ENCODE data around the gene MEA1.

MEA1 gene

GRCh38 chr6:42993445-42993844 is 20.3 kb downstream of the MEA1 start:
- H3K36me3 ChIP-seq (ENCODE audit: control insufficient read depth, insufficient read depth, low read length), result peaks cover 4% of the 10 kb centered on the region

DNA sequence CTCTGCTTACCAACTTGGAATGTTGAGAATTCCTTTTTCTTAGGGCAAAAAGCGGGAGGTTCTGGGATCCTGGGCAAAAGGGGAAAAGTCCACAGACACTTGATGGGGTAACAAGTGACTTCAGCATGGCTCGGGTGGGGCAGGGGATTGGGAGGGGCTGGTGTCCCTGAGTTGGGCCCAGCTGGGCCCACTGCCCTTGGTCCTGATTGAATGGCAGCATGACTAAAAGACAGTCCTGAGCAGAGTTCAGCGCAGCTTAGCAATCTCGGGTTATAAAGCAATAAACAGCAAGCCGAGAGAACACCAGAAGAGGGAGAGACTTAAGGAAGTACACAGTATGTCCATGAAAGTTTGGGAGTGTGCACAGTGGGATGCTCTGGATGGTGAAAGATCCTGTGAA is 23.8 kb downstream of the MEA1 start:
- Histone ChIP-seq H3K9me3 (ENCODE audit: control insufficient read depth, low read length) (no peaks in the 10 kb centered on the region), H3K27me3 (ENCODE audit: control insufficient read depth, insufficient read depth, low read length) (no peaks in the 10 kb centered on the region), H3K4me3 (ENCODE audit: low read length) (no peak overlapping the region), H3K36me3 (ENCODE audit: control insufficient read depth, insufficient read depth, low read length) (peaks cover 4% of the 10 kb centered on the region), H3K4me1 (ENCODE audit: control insufficient read depth, insufficient read depth, low read length) (peaks cover 11% of the 10 kb centered on the region), H3K9ac (ENCODE audit: low read length) (no peak overlapping the region)

More at GRCh38 chr6:42993445-42993844, 20.3 kb downstream of the MEA1 start:
- Histone ChIP-seq H3K4me1 (ENCODE audit: control insufficient read depth, insufficient read depth, low read length) (no peaks in the 10 kb centered on the region), H3K9me3 (ENCODE audit: control insufficient read depth, low read length) (no peaks in the 10 kb centered on the region), H3K9ac (ENCODE audit: low read length) (no peak overlapping the region), H3K4me3 (ENCODE audit: low read length) (no peak overlapping the region), H3K27me3 (ENCODE audit: control insufficient read depth, insufficient read depth, low read length) (no peaks in the 10 kb centered on the region)

- no peaks in the 10 kb centered on the region for H3K9me3 ChIP-seq (ENCODE audit: control insufficient read depth, low read length)
- H3K27me3 ChIP-seq (ENCODE audit: control insufficient read depth, insufficient read depth, low read length), result no peaks in the 10 kb centered on the region
- H3K36me3 ChIP-seq (ENCODE audit: control insufficient read depth, insufficient read depth, low read length), result peaks cover 4% of the 10 kb centered on the region
- H3K4me3 ChIP-seq (ENCODE audit: low read length), result no peak overlapping the region
- peaks cover 15% of the 10 kb centered on the region for H3K4me1 ChIP-seq (ENCODE audit: control insufficient read depth, insufficient read depth, low read length)
- H3K9ac ChIP-seq (ENCODE audit: low read length), result no peak overlapping the region
Observed at GRCh38 chr6:42988486-42989020, 25.2 kb downstream of the MEA1 start.

DNA sequence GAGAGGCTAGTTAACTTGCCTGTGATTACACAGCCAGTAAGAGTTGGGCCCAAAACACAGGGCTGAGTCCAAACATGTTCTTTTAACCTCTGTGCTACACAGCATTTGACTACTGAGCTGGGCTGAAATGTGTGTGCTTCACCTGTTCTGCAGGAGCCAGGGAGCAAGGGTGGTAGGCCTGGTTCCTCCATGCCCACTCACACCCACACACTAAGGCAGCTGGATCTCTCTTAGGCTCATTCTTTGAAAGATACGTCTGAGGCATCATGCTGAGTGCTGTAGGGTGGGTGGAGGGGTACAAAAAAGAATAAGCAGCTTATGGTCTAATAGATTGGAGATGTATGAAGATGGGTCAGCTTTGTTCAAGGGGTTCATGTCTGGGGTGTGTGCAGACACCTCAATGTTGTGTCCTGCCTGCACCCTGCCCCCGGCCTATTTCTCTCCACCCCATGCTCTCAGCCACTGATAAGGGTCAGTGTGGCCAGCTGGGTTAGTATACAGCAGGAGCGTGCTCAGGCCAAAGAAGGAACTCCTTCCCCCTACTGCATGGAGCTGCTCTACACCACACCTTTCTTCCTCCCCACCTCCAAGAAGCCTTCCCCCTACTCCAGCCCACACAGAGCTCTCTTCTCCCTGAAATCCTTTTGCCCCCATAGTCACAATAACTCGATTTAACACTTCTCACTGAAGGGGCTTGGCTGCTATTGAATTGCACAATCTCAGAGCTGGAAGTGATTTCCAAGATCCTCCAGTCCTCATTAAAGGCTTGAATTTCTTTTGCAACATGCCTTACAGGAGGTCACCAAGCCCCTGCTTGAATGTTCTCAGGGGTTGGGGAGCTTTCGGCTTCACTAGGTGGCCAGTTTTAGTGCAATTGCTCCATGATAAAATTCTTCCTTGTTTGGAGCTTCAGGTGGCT is 26.0 kb downstream of the MEA1 start:
- Histone ChIP-seq H3K4me3 (ENCODE audit: low read length) (no peak overlapping the region), H3K27me3 (ENCODE audit: control insufficient read depth, insufficient read depth, low read length) (no peaks in the 10 kb centered on the region), H3K36me3 (ENCODE audit: control insufficient read depth, insufficient read depth, low read length) (peaks cover 4% of the 10 kb centered on the region), H3K9me3 (ENCODE audit: control insufficient read depth, low read length) (no peaks in the 10 kb centered on the region), H3K4me1 (ENCODE audit: control insufficient read depth, insufficient read depth, low read length) (peaks cover 17% of the 10 kb centered on the region), H3K9ac (ENCODE audit: low read length) (no peak overlapping the region)

DNA sequence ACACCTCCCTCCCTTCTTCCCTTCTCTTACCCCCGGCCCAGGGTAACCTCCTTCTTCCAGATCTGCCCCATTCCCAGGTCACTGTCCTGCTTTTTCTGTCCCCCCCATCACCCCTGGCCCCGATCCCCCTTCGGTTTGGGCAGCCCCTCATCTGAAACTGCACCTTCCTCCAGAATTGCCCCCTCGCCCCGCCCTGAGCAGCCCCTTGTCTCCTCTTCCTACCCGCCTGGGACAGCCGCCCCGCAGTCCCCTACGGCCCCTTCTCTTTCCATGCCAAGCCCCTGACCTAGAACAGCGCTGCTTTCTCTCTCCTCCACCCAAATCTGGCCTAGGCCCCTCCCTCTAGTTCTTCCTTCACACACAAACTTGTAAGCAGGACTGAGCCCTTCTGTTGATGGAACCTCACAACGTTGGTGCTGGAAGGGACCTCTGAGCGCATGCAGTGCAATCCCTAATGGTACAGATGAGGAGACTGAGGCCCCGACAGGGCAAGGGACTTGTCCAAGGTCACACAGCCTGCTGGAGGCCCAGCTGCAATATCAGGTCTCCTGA is 28.7 kb downstream of the MEA1 start:
- H3K4me1 ChIP-seq (ENCODE audit: control insufficient read depth, insufficient read depth, low read length), result peaks cover 19% of the 10 kb centered on the region
- no peaks in the 10 kb centered on the region for H3K27me3 ChIP-seq (ENCODE audit: control insufficient read depth, insufficient read depth, low read length)
- H3K36me3 ChIP-seq (ENCODE audit: control insufficient read depth, insufficient read depth, low read length), result peaks cover 4% of the 10 kb centered on the region
- peak overlapping the region; percentile 57 for H3K4me3 ChIP-seq (ENCODE audit: low read length)
- H3K9me3 ChIP-seq (ENCODE audit: control insufficient read depth, low read length), result no peaks in the 10 kb centered on the region
- peak overlapping the region; percentile 88 for H3K9ac ChIP-seq (ENCODE audit: low read length)

DNA sequence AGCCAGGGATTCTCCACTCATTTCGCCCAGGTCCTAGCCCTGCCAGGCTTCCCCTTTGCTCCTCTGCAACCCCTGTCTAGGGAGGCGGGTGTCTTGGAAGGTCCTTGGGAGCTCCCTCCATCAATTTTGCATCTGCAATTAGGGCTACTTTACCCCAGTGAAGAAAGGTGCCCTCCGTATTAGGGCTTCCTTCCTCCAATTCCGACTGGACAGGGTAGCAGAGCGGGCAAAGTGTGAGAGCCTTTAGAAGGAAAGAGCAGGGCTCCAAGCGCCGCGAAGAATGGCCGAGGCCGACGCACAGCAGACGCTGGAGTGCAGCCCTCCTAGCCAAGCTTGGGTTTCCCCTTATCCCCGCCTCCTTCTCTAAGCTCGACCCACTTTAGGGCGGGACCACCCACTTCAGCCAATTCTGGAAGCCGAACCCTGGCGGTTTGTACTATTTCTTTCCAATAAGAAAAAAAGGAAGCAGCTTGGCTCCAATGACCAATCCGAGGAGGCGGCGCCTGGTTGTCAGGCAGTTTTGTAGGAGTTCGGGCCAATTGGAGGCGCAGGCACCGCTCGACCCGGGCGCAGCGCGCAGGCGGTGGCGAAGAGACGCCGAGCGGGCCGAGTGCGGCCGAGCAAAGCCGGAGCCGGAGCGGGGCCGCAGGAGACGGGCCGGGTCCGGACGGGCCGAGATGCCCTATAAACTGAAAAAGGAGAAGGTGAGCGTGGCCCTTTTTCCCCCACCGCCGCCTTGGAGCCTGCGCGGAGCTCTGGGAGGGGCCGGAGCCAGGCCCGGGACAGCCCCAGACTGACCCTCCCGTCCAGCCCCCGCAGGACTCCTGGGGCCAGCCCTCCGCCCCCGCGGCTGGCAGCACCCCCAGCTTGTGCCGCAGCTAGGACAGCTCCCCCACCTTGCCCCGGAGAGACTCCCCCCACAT is 29.5 kb downstream of the MEA1 start, which contains the start of gene PPP2R5D:
Gene PPP2R5D (plus strand): TSS at position 570 of the 923 bp plus-strand sequence. CDS start 108 bp downstream, at position 678.
- Histone ChIP-seq H3K36me3 (ENCODE audit: control insufficient read depth, insufficient read depth, low read length) (no peaks in the 10 kb centered on the region), H3K4me3 (ENCODE audit: low read length) (peak within 1 kb of the TSS; percentile 57), H3K27me3 (ENCODE audit: control insufficient read depth, insufficient read depth, low read length) (no peaks in the 10 kb centered on the region), H3K9ac (ENCODE audit: low read length) (peak within 1 kb of the TSS; percentile 88), H3K9me3 (ENCODE audit: control insufficient read depth, low read length) (no peaks in the 10 kb centered on the region), H3K4me1 (ENCODE audit: control insufficient read depth, insufficient read depth, low read length) (peaks cover 26% of the 10 kb centered on the region)

DNA sequence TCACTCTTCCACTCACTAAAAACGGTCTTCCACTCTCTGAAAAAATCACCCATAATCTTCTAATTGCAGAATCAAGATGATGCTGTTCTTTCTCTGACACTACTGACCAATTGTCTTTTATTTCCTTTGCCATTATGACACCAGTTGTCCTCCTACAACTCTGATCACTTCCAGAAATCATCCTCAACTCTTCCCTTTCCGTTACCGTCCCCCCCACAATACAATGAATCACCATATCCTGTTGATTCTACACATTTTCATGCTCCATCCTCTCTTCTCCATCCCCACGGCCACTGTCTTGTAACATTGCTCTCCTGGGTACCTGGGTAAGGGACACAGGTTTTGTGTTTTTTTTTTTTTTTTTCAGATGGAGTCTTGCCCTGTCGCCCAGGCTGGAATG is 31.9 kb downstream of the MEA1 start:
- Histone ChIP-seq H3K9me3 (ENCODE audit: control insufficient read depth, low read length) (no peaks in the 10 kb centered on the region), H3K27me3 (ENCODE audit: control insufficient read depth, insufficient read depth, low read length) (no peaks in the 10 kb centered on the region), H3K4me3 (ENCODE audit: low read length) (no peak overlapping the region), H3K9ac (ENCODE audit: low read length) (no peak overlapping the region), H3K36me3 (ENCODE audit: control insufficient read depth, insufficient read depth, low read length) (no peaks in the 10 kb centered on the region), H3K4me1 (ENCODE audit: control insufficient read depth, insufficient read depth, low read length) (peaks cover 42% of the 10 kb centered on the region)

- Histone ChIP-seq H3K36me3 (ENCODE audit: control insufficient read depth, insufficient read depth, low read length) (no peaks in the 10 kb centered on the region), H3K27me3 (ENCODE audit: control insufficient read depth, insufficient read depth, low read length) (no peaks in the 10 kb centered on the region), H3K4me1 (ENCODE audit: control insufficient read depth, insufficient read depth, low read length) (peaks cover 32% of the 10 kb centered on the region), H3K9ac (ENCODE audit: low read length) (peak overlapping the region; percentile 91), H3K4me3 (ENCODE audit: low read length) (peak overlapping the region; percentile 95), H3K9me3 (ENCODE audit: control insufficient read depth, low read length) (no peaks in the 10 kb centered on the region)
Observed at GRCh38 chr6:42979523-42980177, 34.1 kb downstream of the MEA1 start.

GRCh38 chr6:42978839-42979522 is 34.8 kb downstream of the MEA1 start, which contains the start of gene PEX6:
Gene PEX6 (minus strand): TSS chr6:42979181. CDS start chr6:42979150, 31 bp downstream.
- Histone ChIP-seq H3K4me1 (ENCODE audit: control insufficient read depth, insufficient read depth, low read length) (peaks cover 32% of the 10 kb centered on the region), H3K9ac (ENCODE audit: low read length) (peak within 1 kb of the TSS; percentile 91), H3K9me3 (ENCODE audit: control insufficient read depth, low read length) (no peaks in the 10 kb centered on the region), H3K27me3 (ENCODE audit: control insufficient read depth, insufficient read depth, low read length) (no peaks in the 10 kb centered on the region), H3K36me3 (ENCODE audit: control insufficient read depth, insufficient read depth, low read length) (no peaks in the 10 kb centered on the region), H3K4me3 (ENCODE audit: low read length) (peak within 1 kb of the TSS; percentile 95)

GRCh38 chr6:42978487-42978838 is 35.3 kb downstream of the MEA1 start:
- H3K36me3 ChIP-seq (ENCODE audit: control insufficient read depth, insufficient read depth, low read length), result no peaks in the 10 kb centered on the region
- peaks cover 27% of the 10 kb centered on the region for H3K4me1 ChIP-seq (ENCODE audit: control insufficient read depth, insufficient read depth, low read length)
- H3K27me3 ChIP-seq (ENCODE audit: control insufficient read depth, insufficient read depth, low read length), result no peaks in the 10 kb centered on the region
- H3K9ac ChIP-seq (ENCODE audit: low read length), result peak overlapping the region; percentile 91
- no peaks in the 10 kb centered on the region for H3K9me3 ChIP-seq (ENCODE audit: control insufficient read depth, low read length)
- H3K4me3 ChIP-seq (ENCODE audit: low read length), result peak overlapping the region; percentile 95

Measured in mucosa of stomach (tissue), 1 donor.